TTC549 (cell line): Measurements from ENCODE around the gene KIF3A.

ENCODE experiments used
- FAIRE-seq: peaks from 2 replicates; lab custom pipeline; 2012; peaks lifted over from hg19 to GRCh38; lab: Jason Lieb, UNC

KIF3A gene

DNA sequence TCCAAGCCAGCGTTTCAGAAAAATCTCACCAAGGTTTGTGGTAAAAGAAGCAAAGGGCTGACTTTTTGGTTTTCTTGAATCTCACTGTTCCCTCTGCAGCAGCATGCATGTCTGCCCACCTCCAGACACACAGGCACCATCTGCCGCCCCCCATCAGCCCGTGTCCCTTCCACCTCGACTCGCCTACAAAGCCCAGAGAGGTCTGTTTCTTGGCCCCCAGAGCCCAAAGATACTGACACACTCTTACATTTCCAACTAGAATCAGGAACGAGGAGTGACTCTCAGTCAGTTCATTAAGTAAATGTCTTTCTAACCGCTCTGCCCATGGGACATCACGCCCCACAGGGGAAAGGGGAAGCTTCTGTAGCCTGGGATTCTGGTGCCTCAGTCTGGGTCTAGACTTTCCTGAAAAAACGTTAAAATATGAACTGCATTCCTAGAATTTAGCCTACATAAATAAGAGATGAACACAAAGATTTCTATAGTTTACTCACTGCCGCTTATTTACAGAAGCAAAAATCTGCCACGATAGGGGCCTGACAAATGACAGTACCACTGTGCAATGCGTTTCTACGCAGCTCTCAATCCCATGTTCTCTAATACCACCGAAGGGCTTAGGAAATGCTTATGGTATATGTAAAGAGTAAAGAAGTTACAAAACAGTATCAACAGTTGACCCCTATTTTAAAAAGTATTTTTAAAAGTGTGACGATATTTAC lies 59.5 kb downstream of the KIF3A start:
- FAIRE-seq, result no peak

DNA sequence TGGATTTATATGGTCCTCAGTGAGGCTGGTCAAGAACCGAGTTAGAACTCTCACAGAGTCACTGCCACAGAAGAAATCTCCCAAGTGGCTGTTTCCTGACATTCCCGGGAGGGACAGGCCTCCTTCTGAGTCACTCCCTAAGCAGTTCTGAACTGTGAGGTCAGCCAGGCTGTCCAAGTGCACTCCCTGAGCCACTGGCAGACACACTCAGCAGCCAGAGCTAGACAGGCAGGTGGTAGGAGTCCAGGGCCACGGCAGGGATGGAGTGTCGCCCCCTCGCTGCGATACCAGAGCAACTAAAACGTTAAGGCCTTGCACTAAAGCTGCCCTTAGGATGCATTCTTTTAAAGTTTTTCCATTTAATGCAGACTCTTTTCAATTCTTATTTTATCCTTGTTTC lies 60.2 kb downstream of the KIF3A start:
- no peak for FAIRE-seq

DNA sequence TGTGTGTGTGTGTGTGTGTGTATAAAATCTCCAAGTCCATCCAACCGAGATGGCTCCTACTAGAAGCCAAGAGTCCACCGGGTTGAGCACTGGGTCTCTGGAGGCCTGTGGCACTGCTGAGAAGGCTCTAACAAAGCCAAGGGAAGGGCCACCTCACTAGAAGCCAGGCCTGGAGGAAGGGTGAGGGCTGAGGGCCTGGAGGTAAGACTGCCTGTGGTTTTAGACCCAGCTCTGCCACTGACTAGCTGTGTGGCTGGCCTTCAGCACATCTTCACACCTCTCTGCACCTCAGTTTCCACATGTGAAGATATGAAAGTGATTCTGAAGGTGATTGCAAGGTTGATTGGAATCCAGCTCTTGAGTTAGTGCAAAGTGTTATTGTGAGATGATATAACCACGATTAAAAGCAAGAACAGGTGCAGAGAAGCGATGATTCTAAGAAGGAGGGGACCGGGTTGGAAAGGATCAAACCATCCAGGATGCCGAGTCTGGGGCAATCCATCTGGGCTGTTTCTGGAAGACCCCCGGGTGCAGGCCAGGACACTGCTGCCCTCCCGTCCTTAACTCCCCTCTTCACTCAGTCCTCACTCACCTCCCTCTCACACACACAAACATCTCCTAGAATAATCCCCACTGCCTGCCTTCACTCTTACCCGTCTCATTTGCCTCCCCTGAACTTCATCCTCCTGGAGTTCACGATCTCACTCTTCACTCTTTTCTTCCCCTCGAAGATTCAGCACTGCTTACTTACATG lies 61.2 kb downstream of the KIF3A start:
- FAIRE-seq, result no peak

DNA sequence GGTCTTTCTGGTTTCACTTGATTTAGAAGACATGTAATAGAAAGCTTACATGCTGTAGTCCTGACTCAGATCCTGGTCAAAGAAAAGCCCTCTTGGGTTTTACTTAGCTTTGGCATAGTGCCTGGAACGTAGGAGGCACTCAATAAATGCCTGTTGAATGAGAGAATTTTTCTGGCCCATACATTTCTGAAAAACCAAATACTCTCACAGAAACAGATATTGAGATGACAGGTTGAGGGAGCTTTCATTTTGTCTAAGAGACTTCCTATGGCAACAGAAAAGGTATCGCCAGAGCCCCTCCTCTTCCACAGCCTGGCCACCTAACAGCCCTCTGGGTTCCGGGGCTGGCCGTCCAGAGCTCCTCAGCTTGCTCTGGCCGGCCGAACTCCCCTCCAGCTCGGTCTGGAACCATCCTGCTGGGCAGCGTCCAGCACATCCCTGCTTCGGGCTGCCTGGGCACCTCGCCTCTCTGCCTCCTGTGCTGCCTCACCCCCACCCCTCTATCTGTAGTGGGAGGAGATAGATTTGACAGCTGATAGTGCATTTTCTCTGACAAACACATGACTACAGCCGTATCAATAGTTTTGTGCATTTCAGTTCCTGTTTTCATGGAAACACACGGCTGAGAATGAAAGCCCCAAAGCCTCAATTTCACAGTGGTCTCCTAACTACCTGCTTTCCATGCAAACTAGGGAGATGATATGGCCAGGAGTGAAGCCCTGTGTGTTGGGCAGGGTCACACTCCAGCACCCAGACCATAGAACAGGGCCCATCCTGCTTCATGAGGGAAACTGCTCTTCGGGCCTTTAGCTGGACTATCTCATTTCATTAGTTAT lies 62.5 kb downstream of the KIF3A start:
- FAIRE-seq, result no peak

DNA sequence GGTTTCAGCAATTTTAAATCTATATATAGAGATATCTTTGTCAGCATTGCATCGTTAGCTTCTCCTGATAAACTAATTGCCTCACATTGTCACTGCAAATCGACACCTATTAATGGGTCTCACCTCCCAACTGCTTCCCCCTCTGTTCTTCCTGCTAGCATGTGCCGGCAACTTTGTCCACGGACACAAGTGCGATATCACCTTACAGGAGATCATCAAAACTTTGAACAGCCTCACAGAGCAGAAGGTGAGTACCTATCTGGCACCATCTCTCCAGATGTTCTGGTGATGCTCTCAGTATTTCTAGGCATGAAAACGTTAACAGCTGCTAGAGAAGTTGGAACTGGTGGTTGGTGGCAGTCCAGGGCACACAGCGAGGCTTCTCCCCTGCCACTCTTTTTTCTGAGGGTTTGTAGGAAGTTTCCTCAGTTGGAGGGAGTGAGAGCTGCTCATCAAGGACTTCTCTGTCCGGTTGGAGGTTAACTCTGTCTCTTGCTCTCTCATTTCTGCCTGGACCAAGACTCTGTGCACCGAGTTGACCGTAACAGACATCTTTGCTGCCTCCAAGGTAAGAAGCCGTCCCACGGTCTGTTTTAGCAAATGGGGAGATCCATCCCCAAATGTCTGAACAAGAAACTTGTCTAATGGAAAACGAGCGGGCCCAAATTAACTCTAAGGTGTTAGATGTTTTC lies 63.3 kb downstream of the KIF3A start, which contains the start of gene IL4:
Gene IL4 (plus strand): TSS at position 51 of the 692 bp plus-strand sequence. CDS start 62 bp downstream, at position 113.
- FAIRE-seq, result no peak

DNA sequence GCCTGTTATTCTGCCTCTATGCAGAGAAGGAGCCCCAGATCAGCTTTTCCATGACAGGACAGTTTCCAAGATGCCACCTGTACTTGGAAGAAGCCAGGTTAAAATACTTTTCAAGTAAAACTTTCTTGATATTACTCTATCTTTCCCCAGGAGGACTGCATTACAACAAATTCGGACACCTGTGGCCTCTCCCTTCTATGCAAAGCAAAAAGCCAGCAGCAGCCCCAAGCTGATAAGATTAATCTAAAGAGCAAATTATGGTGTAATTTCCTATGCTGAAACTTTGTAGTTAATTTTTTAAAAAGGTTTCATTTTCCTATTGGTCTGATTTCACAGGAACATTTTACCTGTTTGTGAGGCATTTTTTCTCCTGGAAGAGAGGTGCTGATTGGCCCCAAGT lies 63.9 kb downstream of the KIF3A start:
- no peak for FAIRE-seq

DNA sequence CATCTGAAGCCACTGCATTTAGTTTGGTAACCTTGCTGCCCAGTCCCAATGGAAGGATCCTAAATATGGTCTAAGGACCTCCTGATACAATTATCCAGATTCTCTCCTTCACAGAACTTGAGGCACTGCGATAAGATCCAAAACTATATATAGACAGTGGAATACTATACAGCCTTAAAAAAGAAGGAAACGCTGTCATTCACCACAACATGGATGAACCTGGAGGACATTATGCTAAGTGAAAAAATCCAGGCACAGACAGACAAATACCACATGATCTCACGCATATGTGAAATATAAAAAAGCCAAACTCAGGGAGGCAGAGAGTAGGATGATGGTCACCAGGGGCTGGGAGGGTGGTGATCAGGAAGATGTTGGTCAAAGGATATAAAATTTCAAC lies 66.3 kb downstream of the KIF3A start:
- FAIRE-seq, result no peak

DNA sequence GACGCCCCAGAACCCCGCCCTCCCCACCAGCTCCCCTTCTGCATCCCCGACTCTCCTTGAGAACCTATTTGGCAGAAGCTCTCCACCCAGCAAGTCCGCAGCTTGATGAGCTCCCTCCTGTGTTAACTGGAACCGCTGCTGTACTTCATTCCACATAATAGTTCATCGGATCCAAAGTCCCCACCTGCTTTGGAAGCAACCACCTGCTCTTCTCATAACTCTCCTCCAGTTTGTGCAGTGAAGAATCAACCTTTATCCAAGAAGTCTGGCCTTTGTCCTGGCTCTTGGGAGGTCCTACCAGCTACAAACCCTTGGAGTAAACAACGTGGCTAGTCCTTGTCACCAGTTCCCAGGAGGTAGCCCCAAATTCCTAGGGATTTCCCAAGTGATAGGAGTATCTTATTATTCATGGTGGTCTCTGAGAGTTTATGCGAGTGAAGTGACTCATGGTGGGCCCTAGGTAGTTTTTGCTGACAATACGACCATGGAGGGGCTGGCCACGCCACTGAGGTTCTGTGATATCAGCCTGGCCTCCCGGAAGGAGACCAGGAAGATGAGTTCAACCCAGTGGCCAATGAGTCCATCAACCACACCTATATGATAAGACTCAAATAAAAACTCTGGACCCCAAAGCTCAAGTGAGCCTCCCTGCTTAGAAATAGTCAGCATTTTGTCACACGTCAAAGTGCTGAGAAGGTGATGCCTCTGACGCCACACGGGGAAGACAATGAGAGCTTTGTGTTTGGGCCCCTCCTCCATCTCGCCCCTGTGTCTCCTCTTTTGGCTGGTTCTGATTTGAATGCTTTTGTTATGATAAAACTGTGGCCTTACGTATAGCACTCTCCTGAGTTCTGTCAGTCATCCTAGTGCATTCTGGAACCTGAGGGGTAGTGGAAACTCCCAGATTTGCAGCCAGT lies 67.1 kb downstream of the KIF3A start:
- FAIRE-seq, result no peak

DNA sequence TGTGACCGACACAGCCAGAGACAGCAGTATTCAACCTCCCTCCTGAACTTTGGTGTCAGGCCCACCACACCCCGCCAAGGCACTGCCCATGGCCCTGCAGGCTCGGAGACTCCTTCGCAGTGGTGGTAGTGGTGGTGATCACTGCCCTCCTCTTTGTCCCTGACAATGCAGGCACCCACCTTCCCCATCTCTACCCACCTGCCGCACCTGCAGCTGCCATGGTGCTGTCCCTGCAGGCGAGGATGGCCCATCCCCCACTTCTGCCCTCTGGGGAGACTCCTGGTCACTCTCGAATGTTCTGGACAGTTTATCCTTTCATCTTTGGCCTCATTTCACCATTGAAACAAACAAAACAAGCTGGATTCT lies 67.9 kb downstream of the KIF3A start:
- FAIRE-seq, result no peak

DNA sequence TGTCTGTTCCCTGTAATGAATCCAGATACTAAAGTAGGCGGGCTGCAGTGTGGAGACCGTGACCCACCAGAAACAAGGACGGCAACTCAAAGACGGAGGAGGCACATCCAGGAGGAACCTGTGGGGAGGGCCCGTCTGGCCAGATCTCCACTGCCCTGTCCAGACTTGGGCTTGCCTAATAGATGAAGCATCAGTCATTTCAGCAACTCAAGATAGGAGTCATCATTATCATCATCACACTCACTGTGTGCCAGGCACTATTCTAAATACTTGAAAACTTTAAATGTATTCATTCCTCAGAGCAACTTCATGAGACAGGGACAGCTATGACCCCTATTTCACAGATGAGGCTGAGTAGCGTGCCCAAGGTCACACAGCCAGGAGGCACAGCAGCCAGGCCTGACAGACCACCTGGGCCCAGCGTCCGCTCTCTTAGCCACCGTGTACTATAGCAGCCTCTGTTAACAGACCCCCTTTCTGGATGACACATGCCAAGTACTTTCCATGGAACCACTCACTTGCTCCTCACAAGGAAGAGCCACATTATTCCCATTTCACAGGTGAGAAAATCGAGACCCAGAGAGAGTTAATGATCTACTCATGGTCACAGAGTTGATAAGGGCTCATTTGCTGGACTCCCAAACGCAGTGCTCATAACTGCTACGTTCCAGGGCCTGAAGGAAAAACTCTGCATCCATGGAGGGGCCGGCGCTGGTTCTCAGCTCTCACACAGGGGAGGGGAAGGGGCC lies 68.5 kb downstream of the KIF3A start:
- no peak for FAIRE-seq

DNA sequence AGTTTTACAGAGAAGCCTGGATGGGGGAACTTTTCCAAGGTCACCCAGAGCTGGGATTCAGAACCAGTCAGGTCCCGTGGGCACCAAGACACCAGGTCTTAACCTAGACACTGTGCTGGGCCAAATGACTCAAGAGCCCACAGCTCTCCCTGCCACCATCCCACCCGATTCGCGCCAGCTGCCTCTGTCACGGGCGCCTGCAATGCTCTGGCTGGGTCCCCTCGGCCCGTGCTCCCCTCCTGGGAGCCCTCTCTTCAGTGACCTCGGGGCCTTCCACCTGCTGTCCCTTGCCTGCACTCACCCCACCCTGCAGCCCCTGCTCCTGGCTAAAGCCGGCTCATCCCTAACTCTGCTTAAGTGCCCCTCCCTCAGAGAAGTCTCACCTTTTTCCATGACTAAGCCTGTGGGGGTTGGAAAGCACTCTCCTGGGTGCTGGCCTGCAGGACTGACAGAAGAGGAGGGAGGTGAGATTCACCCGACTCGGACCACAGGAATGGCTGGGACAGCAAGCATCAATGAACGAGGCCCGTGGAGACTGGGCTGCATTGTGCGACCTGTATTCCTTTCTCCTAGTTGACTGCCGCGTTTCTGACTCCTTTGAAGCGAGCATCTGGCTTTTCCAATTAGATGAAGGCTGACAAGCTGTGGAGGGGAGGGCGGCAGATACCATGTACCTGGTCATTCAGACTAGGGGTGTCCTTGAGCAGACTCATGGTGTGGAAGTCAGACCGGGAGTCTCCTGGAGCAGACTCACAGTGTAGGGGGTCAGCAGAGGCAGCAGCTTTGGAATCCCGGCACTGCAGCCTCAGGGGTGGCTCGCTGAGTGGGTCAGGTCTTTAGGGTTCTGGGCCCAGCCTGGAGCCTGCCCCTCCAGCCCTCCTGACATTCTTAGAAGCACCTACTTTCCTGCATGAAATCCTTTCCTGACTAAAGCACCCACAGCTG lies 69.3 kb downstream of the KIF3A start:
- no peak for FAIRE-seq

DNA sequence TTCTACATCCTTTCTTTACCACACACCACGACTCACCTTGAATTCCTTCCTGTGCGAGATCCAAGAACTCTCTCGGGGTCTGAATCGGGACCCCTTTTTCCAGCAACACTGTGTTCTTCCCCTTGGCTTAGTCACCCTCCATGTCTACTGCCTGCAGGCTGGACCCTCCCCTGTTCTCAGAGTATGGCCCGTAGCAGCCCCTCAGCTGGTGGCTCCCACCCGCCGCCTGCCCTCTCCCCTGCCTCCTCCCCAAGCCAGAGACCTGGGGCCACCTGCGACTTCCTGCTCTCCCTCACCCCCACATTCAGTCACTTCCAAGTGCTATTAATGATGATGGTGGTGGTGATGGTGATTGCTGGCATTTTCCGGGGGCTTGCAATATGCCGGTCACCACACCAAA lies 70.0 kb downstream of the KIF3A start:
- no peak for FAIRE-seq

DNA sequence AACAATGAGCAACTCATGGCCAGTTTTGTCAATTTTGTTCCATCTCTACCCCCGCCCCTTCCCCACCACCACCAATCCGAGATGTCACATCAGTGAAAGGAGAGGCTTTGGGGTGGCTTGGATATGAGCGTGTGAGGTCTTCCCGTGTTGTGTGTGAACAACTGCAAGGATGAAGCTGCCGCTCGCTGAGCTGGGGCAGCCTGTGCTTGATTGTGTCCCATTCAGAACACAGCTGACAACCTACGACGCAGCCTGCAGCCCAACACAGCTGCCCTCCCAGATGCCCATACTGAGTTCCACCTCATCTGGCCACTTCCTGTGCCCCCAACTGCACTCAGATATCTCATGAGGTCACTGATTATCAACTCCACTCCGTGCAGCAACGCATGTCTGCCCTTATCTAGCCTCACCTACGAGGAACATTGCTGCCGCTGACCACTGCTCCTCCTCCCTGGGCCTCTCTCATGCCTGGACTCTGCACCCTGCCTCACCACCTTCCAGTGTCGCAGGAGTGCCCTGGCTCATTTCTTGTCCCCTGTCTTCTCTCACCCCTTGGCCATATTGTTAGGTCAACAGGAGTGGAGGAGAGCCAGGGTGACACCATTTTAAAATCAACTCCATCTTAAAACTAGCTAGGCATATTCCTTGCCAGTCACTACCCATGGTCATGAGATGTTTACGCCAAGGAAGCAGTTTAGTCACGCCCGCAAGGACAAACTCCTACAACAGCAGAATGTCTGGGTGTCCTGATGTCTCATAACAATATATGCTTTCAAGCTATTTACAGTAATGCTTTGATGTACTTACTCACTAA lies 70.8 kb downstream of the KIF3A start:
- FAIRE-seq, result no peak

DNA sequence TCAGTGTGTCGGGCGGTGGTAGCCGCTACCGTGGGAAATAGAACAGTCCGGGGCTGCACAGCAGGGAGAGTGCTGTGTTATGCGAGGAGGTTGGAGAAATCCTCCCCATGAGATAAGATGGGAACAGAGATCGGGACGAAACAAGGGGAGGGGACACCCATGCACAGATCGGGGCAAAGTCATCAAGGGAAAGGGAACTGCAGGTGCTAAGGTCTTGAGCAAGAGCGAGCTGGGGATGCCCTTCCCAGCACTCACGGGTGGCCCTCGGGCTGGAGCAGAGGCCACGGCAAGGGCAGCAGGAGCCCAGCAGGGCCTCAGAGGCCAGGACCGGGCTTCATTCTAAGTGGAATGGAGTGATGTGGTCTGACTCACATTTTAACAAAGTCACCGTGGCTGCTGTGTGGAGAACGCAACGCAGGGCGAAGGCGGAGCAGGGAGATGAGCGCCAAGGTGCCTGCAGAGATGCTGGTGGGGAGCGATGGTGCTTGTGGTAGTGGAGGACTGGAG lies 71.7 kb downstream of the KIF3A start:
- FAIRE-seq, result no peak

DNA sequence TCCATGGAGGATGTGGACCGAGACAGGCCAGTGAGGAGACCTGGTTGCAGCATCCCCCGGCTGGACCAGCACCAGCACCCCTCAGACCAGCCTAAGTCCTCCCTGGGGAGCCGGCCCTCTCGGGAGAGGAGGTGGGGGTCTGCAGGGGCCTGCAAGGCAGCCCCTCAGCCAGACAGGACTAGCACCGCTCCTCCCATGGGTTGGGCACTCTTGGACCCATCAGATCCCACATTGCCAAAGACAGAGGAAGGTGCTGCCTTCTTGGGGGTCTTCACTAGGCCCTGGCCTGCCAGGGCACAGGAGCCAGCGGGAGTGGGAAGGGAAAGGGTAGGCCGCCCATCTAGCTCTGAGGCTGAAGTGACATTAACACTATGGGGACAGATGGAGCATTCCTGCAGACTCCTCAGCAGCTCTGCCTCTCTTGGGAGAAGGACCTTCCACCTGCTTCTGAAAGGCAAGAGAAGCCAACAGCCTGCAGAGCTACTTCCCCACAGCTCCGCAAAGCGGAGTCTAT lies 72.6 kb downstream of the KIF3A start:
- no peak for FAIRE-seq

DNA sequence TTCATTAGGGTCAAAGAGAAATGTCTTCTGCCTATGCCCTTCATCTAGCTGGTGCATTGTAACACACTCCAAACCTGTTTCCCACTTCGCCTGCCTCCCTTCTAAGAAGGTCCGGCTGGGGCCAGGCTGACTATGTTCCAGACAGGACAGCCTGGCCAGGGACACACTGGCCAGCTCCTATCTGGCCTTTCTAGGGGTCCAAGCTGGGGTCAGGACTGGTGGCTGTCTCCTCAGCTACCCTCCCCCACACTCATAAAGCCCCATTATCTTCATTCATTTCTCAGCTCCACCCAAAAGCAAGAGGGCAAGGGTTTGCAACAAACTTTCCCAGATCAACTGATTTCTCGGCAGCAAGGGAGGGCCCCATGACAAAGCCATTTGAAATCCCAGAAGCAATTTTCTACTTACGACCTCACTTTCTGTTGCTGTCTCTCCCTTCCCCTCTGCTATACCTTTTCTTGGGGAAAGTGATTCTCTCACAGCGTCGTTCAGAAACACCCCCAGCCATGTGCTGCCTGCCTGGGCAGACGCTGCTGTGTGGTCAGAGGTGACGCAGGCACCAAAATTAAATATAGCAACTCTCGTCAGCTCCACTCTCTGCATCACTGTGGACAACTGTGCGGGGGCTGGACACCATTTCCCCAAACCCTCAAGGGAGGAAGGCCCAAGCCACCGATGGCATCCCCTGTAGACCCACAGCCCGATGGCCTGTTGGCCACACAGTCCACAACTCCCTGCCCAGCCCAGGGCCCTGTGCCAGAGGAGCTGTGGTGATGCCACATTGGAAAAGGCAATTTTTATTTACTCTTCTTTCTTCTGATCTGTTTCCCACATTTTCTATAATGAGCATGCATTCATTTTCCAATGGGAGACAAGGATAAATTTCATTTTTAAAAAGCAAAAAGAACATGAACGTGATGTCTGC lies 73.3 kb downstream of the KIF3A start:
- no peak for FAIRE-seq
